ENCODE results near the gene IL1F10. TPM values are rescaled to one million over a fixed set of nuclear protein-coding genes. Genes with fewer than 3 reads are reported as not detected.

The IL1F10 gene
- total and polyA plus RNA-seq, 2 of the 8 experiments (the other 6 are each of a cell fraction or from before 2014, with no cell fraction given) = not detected

- Histone ChIP-seq H3K27me3 (replicated peaks in 1 of 4; ENCODE audit: control insufficient read depth in 3 of 4, extremely low read depth in 1 of 4, insufficient read depth in 3 of 4, low read length in 3 of 4) (no peaks in the 10 kb centered on the region), H3K4me3 (ENCODE audit: extremely low read depth in 1 of 4, insufficient read depth in 2 of 4, low read depth in 3 of 4, low read length in 4 of 4) (no peak overlapping the region), H2AFZ (ENCODE audit: low read length) (no peak overlapping the region), H3K9me3 (ENCODE audit: insufficient read depth in 2 of 2, low read depth in 1 of 2, low read length in 1 of 2) (0 out of 4 replicates have a peak, but pooled peaks cover 0 to 9% of the 10 kb centered on the region in 2 experiments), H3K18ac (ENCODE audit: extremely low read depth, low read length) (no peak overlapping the region), H2BK20ac (ENCODE audit: low read length) (no peak overlapping the region), H3K14ac (ENCODE audit: insufficient read length) (no peak overlapping the region), H3K79me2 (ENCODE audit: control insufficient read depth in 1 of 2, insufficient read depth in 2 of 2, low read length in 2 of 2) (no peaks in the 10 kb centered on the region), H3K4me1 (replicated peaks in 1 of 4; ENCODE audit: control insufficient read depth in 3 of 4, insufficient read depth in 4 of 4, low read length in 3 of 4) (no peaks in the 10 kb centered on the region), H3K56ac (replicated peaks; ENCODE audit: insufficient read length, low read depth, low read length) (no peak overlapping the region), H4K8ac (ENCODE audit: extremely low read depth, insufficient read depth, low read length) (no peak overlapping the region), H3K36me3 (ENCODE audit: control insufficient read depth in 2 of 4, insufficient read depth in 4 of 4, low read length in 3 of 4) (no peaks in the 10 kb centered on the region), H4K91ac (replicated peaks; ENCODE audit: insufficient read length, low read length) (no peak overlapping the region), H3K27ac (ENCODE audit: low read depth, low read length) (no peak overlapping the region), H2BK120ac (replicated peaks; ENCODE audit: low read depth, low read length) (no peak overlapping the region), H4K20me1 (replicated peaks in 1 of 2; ENCODE audit: control insufficient read depth in 1 of 2, insufficient read depth in 2 of 2, low read length in 2 of 2) (peaks cover 0 to 2% of the 10 kb centered on the region in 2 experiments), H3K79me1 (ENCODE audit: low read depth, low read length) (no peaks in the 10 kb centered on the region), H4K5ac (ENCODE audit: insufficient read length, low read depth, low read length) (no peak overlapping the region), H3K4me2 (ENCODE audit: insufficient read depth in 1 of 2, low read depth in 2 of 2, low read length in 2 of 2) (no peak overlapping the region), H3K9ac (replicated peaks in 1 of 4; ENCODE audit: extremely low read depth in 1 of 4, low read depth in 3 of 4, low read length in 3 of 4) (no peak overlapping the region), H3K23ac (ENCODE audit: insufficient read length) (no peak overlapping the region), H3K4ac (replicated peaks; ENCODE audit: insufficient read length, low read depth, low read length) (no peak overlapping the region), H2BK12ac (ENCODE audit: low read depth, low read length) (no peak overlapping the region), H2BK5ac (ENCODE audit: low read depth, low read length) (no peak overlapping the region), H3K23me2 (ENCODE audit: low read depth, low read length) (peaks cover 2% of the 10 kb centered on the region; the same call in 1 of the 2 replicates), H2BK15ac (ENCODE audit: low read length) (no peak overlapping the region), H2AK5ac (ENCODE audit: low read depth, low read length) (no peak overlapping the region)
- WGBS, 2 experiments (ENCODE audit: extremely low coverage in 1 of 2, insufficient coverage in 1 of 2, insufficient read length in 1 of 2, insufficient replicate concordance in 2 of 2, low coverage in 1 of 2, low lambda C conversion rate in 2 of 2, missing lambda C conversion rate in 1 of 2) = 92% methylated on average over 1 of the region's 1 CpG; no CpG with 5 or more reads in 1 of the 2 experiments
- FAIRE-seq (no peak), DNase-seq (ENCODE audit: low read depth in 1 of 2, low spot score in 2 of 2) (no peak)
- POLR2A ChIA-PET (ENCODE audit: partially characterized antibody) = no interaction called here
- CTCF ChIA-PET (ENCODE audit: partially characterized antibody) = interaction anchor here (0.7 to 2.3 kb wide), 3 partner anchors 11 to 184 kb away, joined by 3 to 12 read pairs (median 4); no protein-coding TSS in a partner anchor
- TF ChIP-seq JUN (IDR thresholded peaks at IDR 0.05; ENCODE audit: low read depth, low read length) = no peak
- TF ChIP-seq JUND (IDR thresholded peaks at IDR 0.05; ENCODE audit: low read length) = no peak
- no peak for TF ChIP-seq SP4 (IDR thresholded peaks at IDR 0.05; ENCODE audit: low read length)
- no peak for TF ChIP-seq KDM4A (IDR thresholded peaks at IDR 0.05; ENCODE audit: low read depth, low read length, severe bottlenecking)
- TF ChIP-seq BACH1 (IDR thresholded peaks at IDR 0.05; ENCODE audit: low read length) = no peak
- no peak for TF ChIP-seq CHD2 (IDR thresholded peaks at IDR 0.05; ENCODE audit: low read length)
- TF ChIP-seq SAP30 (IDR thresholded peaks at IDR 0.05; ENCODE audit: insufficient read depth, insufficient replicate concordance, low read length) = no peak
- no peak for TF ChIP-seq E2F6 (IDR thresholded peaks at IDR 0.05)
- no peak for TF ChIP-seq GTF2F1 (IDR thresholded peaks at IDR 0.05; ENCODE audit: borderline replicate concordance, low read depth, low read length)
- no peak for TF ChIP-seq ATF2 (IDR thresholded peaks at IDR 0.05; ENCODE audit: low read length)
- TF ChIP-seq BRCA1 (IDR thresholded peaks at IDR 0.05; ENCODE audit: low read depth, low read length) = no peak
- TF ChIP-seq, protein P1, sequence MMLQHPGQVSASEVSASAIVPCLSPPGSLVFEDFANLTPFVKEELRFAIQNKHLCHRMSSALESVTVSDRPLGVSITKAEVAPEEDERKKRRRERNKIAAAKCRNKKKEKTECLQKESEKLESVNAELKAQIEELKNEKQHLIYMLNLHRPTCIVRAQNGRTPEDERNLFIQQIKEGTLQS (IDR thresholded peaks at IDR 0.05; ENCODE audit: insufficient read depth, low read depth, low read length) = no peak
Measured at GRCh38 chr2:113064898-113065297, 2.9 kb upstream of the IL1F10 start.
